SH-SY5Y (cell line): ENCODE results near the gene HACD2.
A peak's percentile ranks its signal among the peaks of the same experiment; 100 is the strongest.

ENCODE experiments used
- GATA2 ChIP-seq: IDR thresholded peaks from 2 replicates; pipeline ENCODE4 v1.6.1; 2011; ENCODE audit warnings: mild to moderate bottlenecking, low read depth, low read length
- GATA3 ChIP-seq: IDR thresholded peaks from 2 replicates; pipeline ENCODE4 v1.6.1; 2011; ENCODE audit warnings: low read depth, mild to moderate bottlenecking, low read length, moderate library complexity

HACD2 gene

DNA sequence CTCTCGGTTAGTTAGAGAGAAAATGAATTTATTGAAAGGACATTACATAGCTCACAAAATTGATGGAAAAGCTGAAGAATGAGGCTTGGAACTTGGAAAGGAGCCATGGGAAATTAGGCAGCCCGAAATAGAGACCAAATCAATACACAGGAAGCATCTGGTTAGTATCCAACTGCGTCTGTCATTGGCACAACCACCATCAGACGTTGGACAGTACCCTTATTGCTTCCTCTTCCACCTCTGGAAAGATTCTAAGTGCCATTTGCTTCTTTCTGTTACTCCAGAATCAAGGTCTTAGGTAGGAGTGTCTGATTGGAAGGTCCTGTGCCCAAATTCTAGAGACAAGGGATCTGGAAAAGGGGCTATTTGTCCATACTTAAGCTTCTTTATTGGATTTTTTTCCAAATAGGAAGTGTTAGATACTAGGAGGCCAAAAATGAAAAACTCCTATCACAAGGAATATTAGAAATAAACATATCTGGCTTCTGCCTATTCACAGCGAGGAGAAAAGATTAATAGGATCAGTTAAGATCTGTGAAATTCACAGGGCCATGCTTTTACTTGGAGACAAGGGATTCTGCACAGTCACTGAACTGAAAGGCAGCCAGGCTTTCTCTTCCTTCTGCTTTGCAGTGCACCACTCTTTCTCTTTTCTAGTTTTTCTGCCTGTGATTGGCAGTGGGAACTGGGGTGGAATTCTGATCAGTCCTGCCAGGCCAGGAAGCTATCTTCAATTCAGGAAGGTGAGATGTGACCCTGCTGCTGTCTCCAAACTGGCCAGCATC is 10.7 kb upstream of the HACD2 start:
- TF ChIP-seq GATA3 (no peak), GATA2 (no peak)

DNA sequence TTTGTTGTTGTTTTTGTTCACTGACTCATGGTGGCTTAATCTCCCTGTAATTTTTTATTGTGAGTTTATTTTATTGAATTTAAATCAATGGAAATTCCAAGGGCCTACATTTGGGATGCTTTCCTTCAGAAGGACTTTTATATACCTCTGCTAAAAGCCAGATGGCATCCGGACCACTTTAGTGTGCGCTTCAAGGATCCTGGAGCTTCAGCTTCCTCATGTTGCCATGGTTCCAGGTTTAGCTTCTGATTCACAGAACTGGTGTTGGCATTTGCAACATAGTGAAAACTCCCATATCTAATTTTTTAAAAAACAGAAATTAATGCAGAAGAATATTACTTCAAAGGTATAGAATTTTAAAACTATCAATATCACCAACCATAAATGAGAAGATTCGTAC is 8.5 kb upstream of the HACD2 start:
- no peak for TF ChIP-seq GATA3

DNA sequence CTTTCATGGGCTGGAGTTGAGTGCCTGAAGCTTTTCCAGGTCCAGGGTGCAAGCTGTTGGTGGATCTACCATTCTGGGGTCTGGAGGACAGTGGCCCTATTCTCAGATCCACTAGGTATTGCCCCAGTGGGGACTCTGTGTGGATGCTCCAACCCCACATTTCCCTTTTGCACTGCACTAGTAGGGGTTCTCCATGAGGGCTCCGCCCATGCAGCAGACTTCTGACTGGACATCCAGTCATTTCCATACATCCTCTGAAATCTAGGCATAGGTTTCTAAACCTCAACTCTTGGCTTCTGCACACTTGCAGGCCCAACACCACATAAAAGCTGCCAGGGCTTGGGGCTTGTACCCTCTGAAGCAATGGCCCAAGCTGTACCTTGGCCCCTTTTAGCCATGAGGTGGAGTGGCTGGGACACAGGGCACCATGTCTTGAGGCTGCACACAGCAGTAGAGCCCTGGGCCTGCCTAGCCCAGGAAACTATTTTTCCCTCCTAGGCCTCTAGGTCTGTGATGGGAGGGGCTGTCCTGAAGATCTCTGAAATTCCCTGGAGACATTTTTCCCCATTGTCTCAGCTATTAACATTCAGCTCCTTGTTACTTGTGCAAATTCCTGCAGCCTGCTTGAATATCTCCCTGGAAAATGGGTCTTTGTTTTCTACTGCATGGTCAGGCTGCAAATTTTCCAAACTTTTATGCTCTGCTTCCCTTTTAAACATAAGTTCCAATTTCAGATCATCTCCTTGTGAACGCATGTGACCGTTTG is 6.0 kb upstream of the HACD2 start:
- no peak for TF ChIP-seq GATA3
- TF ChIP-seq GATA2: no peak

DNA sequence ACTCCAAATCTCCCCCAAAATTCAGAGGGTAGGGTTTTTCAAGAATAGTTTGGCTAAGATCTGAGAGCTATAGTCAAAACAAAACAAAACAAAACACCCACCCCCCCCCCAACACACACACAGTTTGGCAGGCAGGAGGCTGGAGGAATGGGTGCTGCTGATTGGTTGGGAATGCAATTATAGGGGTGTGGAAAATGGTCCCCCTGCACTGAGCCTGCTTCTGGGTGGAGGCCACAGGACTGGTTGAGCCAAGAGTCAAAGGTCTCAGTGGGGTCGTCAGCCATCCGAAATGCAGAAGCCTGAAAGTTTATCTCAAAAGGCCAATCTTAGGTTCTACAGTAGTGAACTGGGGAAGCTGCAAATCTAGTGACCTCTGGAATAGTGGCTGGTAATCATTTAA is 2.5 kb upstream of the HACD2 start:
- TF ChIP-seq GATA2 (no peak), GATA3 (no peak)

DNA sequence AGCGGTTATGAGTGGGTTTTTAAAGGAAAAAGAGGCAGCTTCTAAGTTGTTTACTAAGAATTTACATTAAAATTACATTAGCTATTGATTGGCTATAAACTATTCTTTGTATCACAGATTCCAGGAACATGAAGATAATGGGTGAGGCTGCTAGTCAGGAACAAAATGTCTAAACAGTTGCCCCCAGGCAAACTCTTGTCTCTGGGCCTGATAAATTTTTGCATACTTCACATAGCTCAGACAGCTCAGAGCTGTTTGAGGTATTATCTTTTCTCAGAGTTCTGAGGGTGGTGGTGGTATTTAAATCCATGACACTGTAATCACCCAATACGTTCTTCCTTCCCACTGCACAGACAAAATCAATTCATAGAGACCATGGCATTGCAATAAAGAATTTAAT is 2.1 kb upstream of the HACD2 start:
- no peak for TF ChIP-seq GATA3
- TF ChIP-seq GATA2: no peak

DNA sequence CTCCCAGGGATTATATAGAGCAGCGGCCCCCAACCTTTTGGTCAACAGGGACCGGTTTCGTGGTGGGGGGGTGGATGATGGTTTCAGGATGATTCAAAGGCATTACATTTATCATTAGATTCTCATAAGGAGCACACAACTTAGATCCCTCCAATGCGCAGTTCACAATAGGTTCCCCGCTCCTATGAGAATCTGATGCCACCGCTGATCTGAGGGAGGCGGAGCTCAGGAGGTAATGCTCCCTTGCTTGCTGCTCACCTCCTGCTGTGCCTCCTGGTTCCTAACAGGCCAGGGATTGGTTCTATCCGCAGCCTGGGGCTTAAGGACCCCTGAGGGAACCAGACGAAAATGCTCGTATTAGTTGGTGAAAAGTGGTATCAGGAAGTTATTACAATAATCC is 1.3 kb upstream of the HACD2 start:
- TF ChIP-seq GATA2 (no peak), GATA3 (no peak)

DNA sequence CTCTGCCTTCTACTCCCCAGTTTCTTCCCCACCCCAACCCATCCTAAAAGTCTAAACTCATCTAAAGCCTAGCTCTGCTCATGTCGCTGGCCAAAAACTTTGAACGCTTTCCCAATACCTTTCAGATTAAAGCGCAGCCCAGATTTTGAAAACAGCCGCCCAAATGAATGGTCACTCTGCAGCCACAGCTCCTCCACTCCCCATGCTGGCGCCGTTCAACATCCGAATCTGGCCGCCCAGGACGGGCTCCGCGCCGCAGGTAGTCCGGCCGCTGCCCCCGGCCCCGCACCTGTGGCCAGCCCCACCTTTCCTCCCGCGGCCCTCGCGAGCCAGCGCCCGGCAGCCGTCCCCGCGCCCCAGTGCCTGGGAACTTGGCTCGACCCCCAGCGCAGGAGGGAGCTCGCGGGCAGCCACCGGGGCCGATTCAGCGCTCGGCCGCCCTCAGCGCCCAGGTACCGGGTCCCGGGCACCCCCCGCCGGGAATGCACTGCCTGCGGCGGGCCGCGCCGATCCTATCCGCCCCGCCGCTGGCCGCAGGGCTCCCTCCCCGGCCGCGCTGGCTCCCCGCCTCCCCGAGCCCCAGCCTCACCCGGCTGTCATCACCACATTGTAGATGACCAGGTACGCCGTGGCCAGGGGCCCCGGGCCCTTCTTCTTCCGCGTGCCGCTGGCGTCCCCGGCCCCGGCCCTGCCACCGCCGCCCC is 417 bp downstream of the HACD2 start:
- TF ChIP-seq GATA2 (no peak), GATA3 (no peak)

DNA sequence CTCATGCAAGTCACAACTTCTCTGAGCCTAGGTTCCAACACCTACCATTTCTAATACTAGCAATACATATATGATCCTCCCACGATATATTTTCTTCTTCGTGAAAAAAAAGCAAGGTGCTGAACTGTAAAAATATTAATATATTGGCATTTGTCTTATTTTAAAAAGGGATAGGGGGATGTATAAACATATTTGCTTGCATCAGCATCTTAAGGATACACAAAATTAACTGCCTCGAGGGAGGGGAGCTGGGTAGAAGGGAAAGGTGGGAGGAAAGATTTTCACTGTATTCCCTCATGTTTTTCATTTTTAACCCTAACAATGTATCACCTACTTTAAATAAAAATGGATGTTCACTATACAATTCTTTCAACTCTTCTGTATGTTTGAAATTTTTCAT is 1.3 kb downstream of the HACD2 start:
- TF ChIP-seq GATA3 (no peak), GATA2 (no peak)

DNA sequence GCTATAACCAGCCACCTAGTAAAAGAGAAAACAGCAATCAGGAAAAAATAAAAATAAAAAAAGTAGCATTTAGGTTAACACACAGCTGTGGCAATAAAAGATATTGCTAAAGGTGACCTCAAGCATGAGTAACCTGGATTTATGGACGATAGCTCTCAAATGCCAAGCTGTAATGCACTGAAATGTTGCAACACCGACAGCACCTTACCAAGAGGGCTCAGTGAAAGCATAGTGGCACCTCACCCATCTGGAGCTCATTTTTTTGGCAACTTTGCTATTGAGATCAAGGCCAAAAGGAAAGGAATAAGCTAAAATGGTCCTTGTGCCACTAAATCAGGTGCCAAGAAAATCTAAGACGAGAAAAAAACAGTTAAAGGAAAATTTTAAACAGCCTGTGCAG is 2.5 kb downstream of the HACD2 start:
- no peak for TF ChIP-seq GATA2
- TF ChIP-seq GATA3: no peak

DNA sequence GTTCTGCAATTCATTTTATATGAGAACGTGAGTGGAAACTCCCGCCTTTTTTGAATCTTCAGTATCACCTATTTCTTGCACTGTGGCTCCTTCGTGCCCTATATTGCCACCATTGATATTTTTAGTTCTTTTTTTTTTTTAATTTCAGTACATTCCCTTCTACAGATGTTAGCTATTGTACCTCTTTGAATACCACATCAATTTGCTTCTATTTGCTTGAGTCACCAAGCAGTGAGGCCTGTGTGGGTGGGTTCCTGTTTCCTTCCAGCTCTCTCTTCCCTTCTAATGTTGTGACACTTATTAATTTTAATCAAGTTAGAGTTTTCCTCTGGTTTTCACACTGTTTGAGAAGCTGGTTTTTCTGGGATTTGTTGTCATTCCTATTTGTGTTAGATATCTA is 8.7 kb downstream of the HACD2 start:
- TF ChIP-seq GATA2 (no peak), GATA3 (no peak)

DNA sequence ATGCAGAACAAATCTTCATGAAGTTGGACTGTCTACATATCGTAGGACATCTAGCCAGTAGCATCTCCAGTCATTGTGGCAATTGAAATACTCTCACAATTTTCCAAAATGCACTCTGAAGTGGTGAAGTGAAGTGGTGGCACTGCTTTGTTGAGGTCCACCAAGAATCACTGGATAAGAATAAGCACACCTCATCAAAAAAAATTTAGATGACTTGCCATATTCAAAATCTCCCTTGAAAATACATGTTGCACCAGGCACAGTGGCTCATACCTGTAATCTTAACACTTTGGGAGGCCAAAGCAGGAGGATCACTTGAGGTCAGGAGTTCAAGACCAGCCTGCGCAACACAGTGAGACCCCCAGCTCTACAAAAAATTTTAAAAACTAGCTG is 12.9 kb downstream of the HACD2 start:
- no peak for TF ChIP-seq GATA3
- no peak for TF ChIP-seq GATA2

DNA sequence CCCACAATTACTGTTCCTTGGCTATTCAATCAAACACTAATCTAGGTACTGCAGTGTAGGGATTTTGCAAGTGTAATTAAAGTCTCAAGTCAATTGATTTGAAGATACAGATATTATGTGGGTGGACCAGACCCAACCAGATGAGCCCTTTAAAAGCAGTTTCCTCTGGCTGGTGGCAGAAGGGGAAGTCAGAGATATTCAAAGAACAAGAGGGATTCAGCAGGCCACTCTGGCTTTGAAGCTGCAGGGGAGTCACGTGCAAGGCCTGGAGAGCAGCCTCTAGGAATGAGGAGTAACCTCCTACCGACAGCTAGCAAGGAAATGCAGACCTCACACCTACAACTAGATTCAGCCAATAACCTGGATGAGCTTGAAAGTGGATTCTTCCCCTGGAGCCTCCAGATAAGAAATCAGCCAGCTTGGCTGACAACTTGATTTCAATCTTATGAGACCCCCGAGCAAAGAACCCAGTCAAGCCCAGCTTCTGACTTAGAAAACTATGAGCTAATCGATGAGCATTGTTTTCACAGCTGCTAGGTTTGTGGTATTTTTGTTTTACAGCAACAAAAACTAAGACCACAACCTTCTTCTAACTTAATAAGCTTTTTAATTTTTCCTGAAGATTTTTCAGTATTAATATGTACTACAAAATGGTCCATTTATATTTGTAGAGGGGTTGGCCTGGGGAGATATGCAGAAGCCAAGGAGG is 13.4 kb downstream of the HACD2 start:
- TF ChIP-seq GATA2 (no peak), GATA3 (no peak)

DNA sequence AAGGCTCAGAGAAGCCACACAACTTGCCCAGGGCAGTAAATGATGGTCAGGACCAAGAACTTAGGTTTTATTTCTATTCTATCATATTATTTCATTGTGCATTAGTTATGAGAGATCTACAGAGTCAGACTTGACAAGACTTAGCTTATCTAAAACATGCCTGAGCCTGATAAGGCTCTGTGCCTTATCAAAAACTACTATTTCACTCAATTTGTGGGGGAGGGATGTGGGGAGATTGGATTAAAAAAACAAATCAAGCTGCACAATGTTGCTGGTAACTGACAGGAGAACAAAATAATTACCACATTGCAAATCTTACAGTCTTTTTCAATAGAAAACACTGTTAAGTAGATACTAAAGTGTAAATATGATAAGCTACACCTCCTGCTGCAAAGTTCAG is 16.0 kb downstream of the HACD2 start:
- TF ChIP-seq GATA2: peak; percentile 66; the same call in 1 of the 2 replicates
- TF ChIP-seq GATA3: peak; percentile 63

DNA sequence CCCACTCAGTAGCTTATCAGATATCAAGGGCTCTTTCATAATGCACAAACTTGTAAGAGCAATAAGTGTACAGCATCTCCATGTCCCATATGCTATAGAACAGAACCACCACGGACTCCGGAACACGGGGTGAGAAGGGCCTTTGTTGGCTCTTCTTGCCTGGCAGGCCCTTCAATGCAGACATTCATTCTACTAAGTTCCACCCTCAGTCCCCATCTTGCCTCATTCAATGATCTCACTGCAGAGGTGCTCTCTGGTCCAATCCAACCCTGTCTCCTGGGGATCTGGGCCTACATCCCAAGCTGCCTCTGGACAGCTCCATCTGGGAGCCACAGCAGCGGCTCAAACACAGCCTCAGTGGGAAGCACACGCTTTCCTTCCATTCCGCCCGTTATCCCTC is 16.8 kb downstream of the HACD2 start:
- TF ChIP-seq GATA3 (no peak), GATA2 (no peak)

DNA sequence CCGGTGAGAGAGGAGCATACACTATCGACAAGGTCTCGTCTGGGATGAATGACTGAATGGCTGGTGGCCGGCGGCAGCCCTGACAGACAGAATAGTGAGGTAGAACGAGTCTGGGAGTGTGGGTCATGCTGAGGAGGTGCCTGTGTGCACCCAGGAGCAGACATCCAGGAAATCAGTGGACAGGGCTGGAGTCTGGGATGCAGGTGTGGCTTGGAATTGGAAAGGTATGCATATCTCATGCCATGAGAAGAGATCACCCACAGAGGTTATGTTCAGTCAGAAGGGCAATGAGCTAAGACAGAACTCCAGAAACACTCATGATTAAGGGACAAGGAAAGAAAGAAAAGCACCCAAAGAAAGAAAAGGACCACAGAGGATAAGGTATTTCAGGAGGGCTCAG is 20.8 kb downstream of the HACD2 start:
- TF ChIP-seq GATA2 (no peak), GATA3 (no peak)
